Prostate gland (tissue), 2 donors: ENCODE measurements around the gene CDK19.

ENCODE experiments used
- CTCF ChIP-seq, 4 experiments: fragments of 200-600 bp in 2 of 4; fragments of 450-650 bp in 2 of 4; sonication (generic) in 2 of 4; IDR thresholded peaks; 1 replicate in 3 of 4; 2 replicates in 1 of 4; pipeline ENCODE4 v1.5.1; 2016 to 2019; ENCODE audit warnings: antibody characterized with exemption in 4 of 4, mild to moderate bottlenecking in 2 of 4, moderate library complexity in 2 of 4
- POLR2A ChIP-seq: fragments of 450-650 bp; IDR thresholded peaks from one replicate; pipeline ENCODE4 v1.6.1; 2016; ENCODE audit warnings: antibody characterized with exemption, mild to moderate bottlenecking
- POLR2AphosphoS5 ChIP-seq: sonication (generic); formaldehyde crosslinking; IDR thresholded peaks from one replicate; pipeline ENCODE4 v1.6.1; 2017; ENCODE audit warnings: antibody characterized with exemption

DNA sequence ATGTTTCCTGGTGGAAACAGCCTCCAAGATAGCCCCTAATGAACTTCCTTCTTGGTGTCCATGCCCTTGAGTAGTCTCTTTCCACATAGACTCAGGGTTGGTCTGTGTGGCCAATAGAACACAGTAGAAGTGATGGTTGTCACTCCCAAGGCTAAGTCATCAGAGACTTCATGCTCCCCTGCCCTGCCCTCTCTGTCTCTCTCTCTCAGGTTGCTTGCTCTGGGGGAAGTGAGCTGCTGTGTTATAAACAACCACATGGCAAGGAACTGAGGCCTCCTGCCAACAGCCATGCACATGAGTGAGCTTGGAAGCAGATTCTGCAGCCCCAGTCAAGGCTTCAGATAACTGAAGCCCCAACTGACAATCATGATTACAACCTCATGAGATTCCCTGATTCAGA is 253.6 kb downstream of the CDK19 start:
- TF ChIP-seq POLR2AphosphoS5 (no peak), CTCF (IDR thresholded peaks at IDR 0.05) (peak in 1 of 4 experiments; percentile 3), POLR2A (no peak)
